GM12878 (cell line): ENCODE results near the gene DIP2A. TPM values are rescaled to one million over a fixed set of nuclear protein-coding genes. Genes with fewer than 3 reads are reported as not detected.

Experiments
- ATAC-seq: fragments of 200-7000 bp; cut with Tn5 transposase; 3 replicates; pipeline ENCODE4 v1.9.1; 2020; ENCODE audit warnings: mild to moderate bottlenecking, moderate library complexity
- BruUV-seq: library from RNA; stranded (reverse); fragments of 400-500 nt; replicated peaks from 2 replicates; lab custom pipeline; 2021; lab: Mats Ljungman, UMichigan
- CTCF ChIA-PET: fragments of 300-600 bp; sonication (Branson Sonifier 250); formaldehyde crosslinking; extraction: SDS; loops from one replicate; lab custom pipeline; 2021; ENCODE audit warnings: inconsistent platforms; lab: Yijun Ruan, JAX
- POLR2A ChIA-PET: fragments of 350-600 bp; formaldehyde crosslinking; extraction: SDS; loops from one replicate; lab custom pipeline; 2021; ENCODE audit warnings: inconsistent platforms; lab: Charles Lee
- RAD21 ChIA-PET: fragments of 300-600 bp; sonication (Branson Sonifier 250); formaldehyde crosslinking; loops from one replicate; lab custom pipeline; 2023; ENCODE audit warnings: antibody characterized with exemption; ENCODE audit not compliant: unreplicated experiment; lab: Charles Lee
- SMC1A ChIA-PET: fragments of 300-600 bp; sonication (Branson Sonifier 250); formaldehyde crosslinking; loops from one replicate; lab custom pipeline; 2023; ENCODE audit not compliant: unreplicated experiment, uncharacterized antibody; lab: Charles Lee
- DNase-seq: peaks from one replicate; pipeline ENCODE4 v3.0.0-alpha.2; 2011; ENCODE audit warnings: low read depth, low spot score
- FAIRE-seq: peaks from 3 replicates; lab custom pipeline; 2011; peaks lifted over from hg19 to GRCh38; lab: Jason Lieb, UNC
- H2AFZ ChIP-seq: 2 replicates; pipeline ENCODE4 v1.6.0; 2011; ENCODE audit warnings: low read depth, low read length, control low read depth; ENCODE audit not compliant: control insufficient read depth
- H3K27ac ChIP-seq: 2 replicates; pipeline ENCODE4 v1.5.1; 2011; ENCODE audit warnings: control low read depth; ENCODE audit not compliant: control insufficient read depth, insufficient read depth
- H3K27me3 ChIP-seq, 2 experiments: replicated peaks in 1 of 2; 2 replicates each; pipeline versions ENCODE4 v1.6.0 to v1.6.1; 2011; ENCODE audit warnings: low read length in 1 of 2; ENCODE audit not compliant: control insufficient read depth in 2 of 2, insufficient read depth in 2 of 2
- H3K36me3 ChIP-seq, 2 experiments: 2 replicates each; pipeline ENCODE4 v1.5.1; 2011; ENCODE audit warnings: low read length in 1 of 2; ENCODE audit not compliant: control insufficient read depth in 2 of 2, insufficient read depth in 2 of 2
- H3K4me1 ChIP-seq: 2 replicates; pipeline ENCODE4 v1.6.1; 2011; ENCODE audit warnings: mild to moderate bottlenecking, low read length, moderate library complexity, mixed read lengths; ENCODE audit not compliant: control insufficient read depth, insufficient read depth
- H3K4me2 ChIP-seq: 2 replicates; pipeline ENCODE4 v1.6.0; 2011; ENCODE audit warnings: control low read depth; ENCODE audit not compliant: control insufficient read depth, insufficient read depth
- H3K4me3 ChIP-seq: fragments of 200-600 bp; sonication (generic); 2 replicates; pipeline ENCODE4 v1.5.1; 2016
- H3K79me2 ChIP-seq: 2 replicates; pipeline ENCODE4 v1.6.0; 2011; ENCODE audit warnings: low read length; ENCODE audit not compliant: control insufficient read depth, insufficient read depth
- H3K9ac ChIP-seq: 2 replicates; pipeline ENCODE4 v1.8.0; 2011; ENCODE audit warnings: low read length, control low read depth, mixed read lengths; ENCODE audit not compliant: control insufficient read depth, insufficient read depth
- H3K9me3 ChIP-seq: replicated peaks from 3 replicates; pipeline ENCODE4 v1.5.1; 2011; ENCODE audit warnings: mild to moderate bottlenecking, low read length; ENCODE audit not compliant: control insufficient read depth, insufficient read depth
- H4K20me1 ChIP-seq: 2 replicates; pipeline ENCODE4 v1.6.0; 2011; ENCODE audit not compliant: control insufficient read depth, insufficient read depth
- CBX5 ChIP-seq: sonication (generic); IDR thresholded peaks from 2 replicates; pipeline ENCODE4 v1.6.1; 2016; ENCODE audit warnings: low read depth, moderate library complexity, mild to moderate bottlenecking, inconsistent platforms
- GABPA ChIP-seq: IDR thresholded peaks from 2 replicates; pipeline ENCODE4 v1.6.1; 2014; ENCODE audit warnings: antibody characterized with exemption, low read depth, mild to moderate bottlenecking, inconsistent platforms
- NRF1 ChIP-seq: conservative IDR thresholded peaks from 2 replicates; pipeline ENCODE4 v1.6.1; 2011; ENCODE audit warnings: mild to moderate bottlenecking, low read depth, low read length, improper control_type of control experiment
- SP1 ChIP-seq: IDR thresholded peaks from one replicate; pipeline ENCODE4 v1.6.1; 2011; ENCODE audit warnings: low read depth, low read length
- WRNIP1 ChIP-seq: IDR thresholded peaks from 2 replicates; pipeline ENCODE4 v1.6.1; 2011; ENCODE audit warnings: low read depth, low read length, improper control_type of control experiment, borderline replicate concordance
- ZZZ3 ChIP-seq: IDR thresholded peaks from 2 replicates; pipeline ENCODE4 v1.6.1; 2011; ENCODE audit warnings: low read depth; ENCODE audit not compliant: control insufficient read depth, insufficient read length
- WGBS: methylation state at CpG from one replicate; pipeline ENCODE4 v1.1.6; 2016; ENCODE audit warnings: low lambda C conversion rate; ENCODE audit not compliant: insufficient replicate concordance, insufficient coverage; ENCODE audit errors: missing lambda C conversion rate; 5-methylcytosine and 5-hydroxymethylcytosine counted together
- in situ Hi-C: fragments of 300-500 bp; cut with MboI; formaldehyde crosslinking; loops from 9 replicates; pipeline ENCODE4 v1.14.3; 2018; ENCODE audit warnings: mixed read lengths
- intact Hi-C: fragments of 100-400 bp; cut with micrococcal nuclease; formaldehyde crosslinking; loops from one replicate; pipeline ENCODE4 v1.14.2; 2022; ENCODE audit not compliant: unreplicated experiment
- polyA plus RNA-seq, 11 experiments: library from polyadenylated mRNA; depleted of rRNA in 4 of 11; unstranded in 6 of 11; stranded (reverse) in 5 of 11; fragments of >200 nt; fragmentation: Nextera tagmentation in 4 of 11; fragmentation: Illumina TruSeq in 1 of 11; extraction: Ambion mirVana in 4 of 11; extraction: Trizol in 1 of 11; gene quantifications; 1 replicate in 1 of 11; 2 replicates in 10 of 11; pipeline versions ENCODE4 v1.2.1 to v1.2.3, GENCODE V29; 2011 to 2016; ENCODE audit warnings: inconsistent platforms in 2 of 11, missing spikeins in 2 of 11, low read depth in 1 of 11
- total RNA-seq, 4 experiments: library from RNA; depleted of rRNA in 3 of 4; stranded (reverse); fragments of >200 nt in 3 of 4; fragmentation: Illumina TruSeq in 1 of 4; extraction: Trizol in 1 of 4; gene quantifications; 2 replicates each; pipeline versions ENCODE4 v1.2.1 to v1.2.3, GENCODE V29; 2013 to 2021
- TF ChIP-seq, protein P1 (sequence below): fragments of 150-350 bp; IDR thresholded peaks from 2 replicates; pipeline ENCODE4 v1.6.1; 2014; ENCODE audit warnings: mild to moderate bottlenecking, low read depth, low read length

DIP2A gene
- total and polyA plus RNA-seq, 10 of the 15 experiments (the other 5 are each of a cell fraction or from before 2014, with no cell fraction given), result 1.7 to 25.5 (median 12.2) TPM

DNA sequence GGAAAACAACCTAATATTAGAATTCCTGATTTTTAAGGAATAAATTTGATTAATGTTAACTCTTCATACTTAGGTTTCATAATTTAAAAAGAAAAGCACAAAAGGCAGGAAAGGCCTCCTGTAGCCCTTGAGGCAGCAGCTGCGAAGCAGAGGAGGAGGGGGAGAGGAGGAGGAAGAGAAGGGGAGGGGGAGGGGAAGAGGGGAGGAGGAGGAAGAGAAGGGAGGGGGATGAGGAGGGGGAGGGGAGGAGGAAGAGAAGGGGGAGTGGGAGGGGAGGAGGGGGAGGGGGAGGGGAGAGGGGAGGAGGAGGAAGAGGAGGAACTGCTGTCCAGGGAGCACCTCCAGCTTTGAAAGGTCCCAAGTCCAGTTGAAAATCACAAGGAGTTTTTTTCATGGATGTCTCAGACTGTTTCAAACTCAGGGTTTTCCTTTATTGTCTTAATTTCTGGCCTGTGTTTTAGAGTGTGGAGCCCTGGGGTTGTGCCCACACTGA is 35.1 kb upstream of the DIP2A start:
- TF ChIP-seq, protein P1, sequence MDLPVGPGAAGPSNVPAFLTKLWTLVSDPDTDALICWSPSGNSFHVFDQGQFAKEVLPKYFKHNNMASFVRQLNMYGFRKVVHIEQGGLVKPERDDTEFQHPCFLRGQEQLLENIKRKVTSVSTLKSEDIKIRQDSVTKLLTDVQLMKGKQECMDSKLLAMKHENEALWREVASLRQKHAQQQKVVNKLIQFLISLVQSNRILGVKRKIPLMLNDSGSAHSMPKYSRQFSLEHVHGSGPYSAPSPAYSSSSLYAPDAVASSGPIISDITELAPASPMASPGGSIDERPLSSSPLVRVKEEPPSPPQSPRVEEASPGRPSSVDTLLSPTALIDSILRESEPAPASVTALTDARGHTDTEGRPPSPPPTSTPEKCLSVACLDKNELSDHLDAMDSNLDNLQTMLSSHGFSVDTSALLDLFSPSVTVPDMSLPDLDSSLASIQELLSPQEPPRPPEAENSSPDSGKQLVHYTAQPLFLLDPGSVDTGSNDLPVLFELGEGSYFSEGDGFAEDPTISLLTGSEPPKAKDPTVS, result no peak
- no peak for TF ChIP-seq SP1
- no peak for TF ChIP-seq CBX5
- TF ChIP-seq GABPA, result no peak
- TF ChIP-seq NRF1, result no peak
- TF ChIP-seq ZZZ3, result no peak
- TF ChIP-seq WRNIP1, result no peak
- ChIA-PET RAD21 (no interaction called here), CTCF (no interaction called here), SMC1A (no interaction called here), POLR2A (no interaction called here)
- DNase-seq (no peak), ATAC-seq (no peak), FAIRE-seq (no peak)
- Histone ChIP-seq H3K4me3 (no peak overlapping the region), H3K4me1 (no peaks in the 10 kb centered on the region), H3K79me2 (no peaks in the 10 kb centered on the region), H4K20me1 (no peaks in the 10 kb centered on the region), H3K36me3 (peaks cover 8 to 14% of the 10 kb centered on the region in 2 experiments), H3K27ac (no peak overlapping the region), H3K4me2 (no peak overlapping the region), H2AFZ (no peak overlapping the region), H3K9me3 (no peaks in the 10 kb centered on the region), H3K9ac (no peak overlapping the region), H3K27me3 (no peaks in the 10 kb centered on the region)
- intact Hi-C loops, result no loop called here
- no TSS peak for BruUV-seq
- WGBS, result 100% methylated on average over 1 of the region's 1 CpG
- in situ Hi-C loops, result no loop called here
